Ishikawa (cell line): ENCODE results near the gene C19orf53.

ENCODE experiments used
- CEBPB ChIP-seq: IDR thresholded peaks from 2 replicates; pipeline ENCODE4 v1.6.1; 2012
- CREB1 ChIP-seq: IDR thresholded peaks from 2 replicates; pipeline ENCODE4 v1.6.1; 2012; ENCODE audit warnings: low read depth
- EGR1 ChIP-seq: IDR thresholded peaks from 2 replicates; pipeline ENCODE4 v1.6.1; 2012
- EP300 ChIP-seq: IDR thresholded peaks from 2 replicates; pipeline ENCODE4 v1.6.1; 2012; ENCODE audit warnings: borderline replicate concordance
- FOXM1 ChIP-seq: IDR thresholded peaks from 2 replicates; pipeline ENCODE4 v1.6.1; 2012; ENCODE audit warnings: low read depth, borderline replicate concordance
- NFIC ChIP-seq: IDR thresholded peaks from 2 replicates; pipeline ENCODE4 v1.6.1; 2012
- RAD21 ChIP-seq: IDR thresholded peaks from 2 replicates; pipeline ENCODE4 v1.6.1; 2012; ENCODE audit warnings: low read depth
- TAF1 ChIP-seq: IDR thresholded peaks from 2 replicates; pipeline ENCODE4 v1.6.1; 2012; ENCODE audit warnings: low read depth, mild to moderate bottlenecking
- TEAD4 ChIP-seq: IDR thresholded peaks from 2 replicates; pipeline ENCODE4 v1.6.1; 2012
- YY1 ChIP-seq: IDR thresholded peaks from 2 replicates; pipeline ENCODE4 v1.6.1; 2012; ENCODE audit warnings: low read depth
- TF ChIP-seq, protein P1 (sequence below): IDR thresholded peaks from 2 replicates; pipeline ENCODE4 v1.6.1; 2012
- TF ChIP-seq, protein P2 (sequence below): IDR thresholded peaks from 2 replicates; pipeline ENCODE4 v1.6.1; 2012; ENCODE audit warnings: low read depth, mild to moderate bottlenecking
- TF ChIP-seq, protein P3 (sequence below): IDR thresholded peaks from 2 replicates; pipeline ENCODE4 v1.6.1; 2012

DNA sequence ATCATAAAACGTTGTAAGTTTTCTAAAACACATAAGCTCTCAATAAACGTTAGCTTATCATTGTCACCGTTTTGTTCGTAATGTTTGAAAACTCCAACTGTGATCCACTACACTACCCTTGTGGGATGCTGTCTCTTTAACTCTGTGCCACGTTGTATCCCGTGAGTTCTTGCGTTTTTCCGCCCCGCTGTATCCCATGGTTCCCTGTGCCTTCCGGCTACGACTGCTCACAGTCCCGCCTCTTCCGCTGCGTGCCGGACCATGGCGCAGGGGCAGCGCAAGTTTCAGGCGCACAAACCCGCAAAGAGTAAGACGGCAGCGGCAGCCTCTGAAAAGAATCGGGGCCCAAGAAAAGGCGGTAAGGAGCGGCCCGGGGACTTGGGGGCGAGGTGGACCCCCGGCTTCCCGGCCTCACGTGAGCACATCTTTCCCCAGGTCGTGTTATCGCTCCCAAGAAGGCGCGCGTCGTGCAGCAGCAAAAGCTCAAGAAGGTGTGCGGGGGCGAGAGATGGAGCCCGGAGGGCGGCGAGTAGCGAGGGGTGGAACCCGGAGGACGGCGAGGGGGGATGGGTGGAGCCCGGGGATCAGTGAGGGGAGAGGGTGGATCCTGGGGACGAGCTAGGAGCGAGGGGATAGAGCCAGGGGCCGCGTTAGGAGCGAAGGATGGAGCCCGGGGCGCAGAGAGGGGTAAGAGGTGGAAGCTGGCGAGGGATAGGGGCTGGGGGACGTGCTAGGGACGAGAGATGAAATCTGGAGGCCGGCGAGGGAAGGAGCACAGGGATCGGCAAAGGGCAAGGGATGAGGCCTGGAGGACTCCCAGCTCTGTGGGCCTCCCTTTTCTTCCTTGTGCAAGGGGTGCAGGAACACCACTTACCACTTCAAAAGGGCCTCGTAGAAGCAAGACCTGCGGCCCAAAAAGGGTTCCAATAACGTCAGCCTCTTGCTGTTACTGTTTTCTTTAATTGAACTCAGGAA, at the start of gene C19orf53:
- TF ChIP-seq EP300 = peak; percentile 47; the same call in 1 of the 2 replicates
- TF ChIP-seq TAF1 = peak; percentile 83
- TF ChIP-seq CREB1 = peak; percentile 84
- peak; percentile 47; the same call in 1 of the 2 replicates for TF ChIP-seq NFIC
- TF ChIP-seq CEBPB = no peak
- TF ChIP-seq, protein P1, sequence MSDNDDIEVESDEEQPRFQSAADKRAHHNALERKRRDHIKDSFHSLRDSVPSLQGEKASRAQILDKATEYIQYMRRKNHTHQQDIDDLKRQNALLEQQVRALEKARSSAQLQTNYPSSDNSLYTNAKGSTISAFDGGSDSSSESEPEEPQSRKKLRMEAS = peak; percentile 98
- no peak for TF ChIP-seq FOXM1
- TF ChIP-seq, protein P2, sequence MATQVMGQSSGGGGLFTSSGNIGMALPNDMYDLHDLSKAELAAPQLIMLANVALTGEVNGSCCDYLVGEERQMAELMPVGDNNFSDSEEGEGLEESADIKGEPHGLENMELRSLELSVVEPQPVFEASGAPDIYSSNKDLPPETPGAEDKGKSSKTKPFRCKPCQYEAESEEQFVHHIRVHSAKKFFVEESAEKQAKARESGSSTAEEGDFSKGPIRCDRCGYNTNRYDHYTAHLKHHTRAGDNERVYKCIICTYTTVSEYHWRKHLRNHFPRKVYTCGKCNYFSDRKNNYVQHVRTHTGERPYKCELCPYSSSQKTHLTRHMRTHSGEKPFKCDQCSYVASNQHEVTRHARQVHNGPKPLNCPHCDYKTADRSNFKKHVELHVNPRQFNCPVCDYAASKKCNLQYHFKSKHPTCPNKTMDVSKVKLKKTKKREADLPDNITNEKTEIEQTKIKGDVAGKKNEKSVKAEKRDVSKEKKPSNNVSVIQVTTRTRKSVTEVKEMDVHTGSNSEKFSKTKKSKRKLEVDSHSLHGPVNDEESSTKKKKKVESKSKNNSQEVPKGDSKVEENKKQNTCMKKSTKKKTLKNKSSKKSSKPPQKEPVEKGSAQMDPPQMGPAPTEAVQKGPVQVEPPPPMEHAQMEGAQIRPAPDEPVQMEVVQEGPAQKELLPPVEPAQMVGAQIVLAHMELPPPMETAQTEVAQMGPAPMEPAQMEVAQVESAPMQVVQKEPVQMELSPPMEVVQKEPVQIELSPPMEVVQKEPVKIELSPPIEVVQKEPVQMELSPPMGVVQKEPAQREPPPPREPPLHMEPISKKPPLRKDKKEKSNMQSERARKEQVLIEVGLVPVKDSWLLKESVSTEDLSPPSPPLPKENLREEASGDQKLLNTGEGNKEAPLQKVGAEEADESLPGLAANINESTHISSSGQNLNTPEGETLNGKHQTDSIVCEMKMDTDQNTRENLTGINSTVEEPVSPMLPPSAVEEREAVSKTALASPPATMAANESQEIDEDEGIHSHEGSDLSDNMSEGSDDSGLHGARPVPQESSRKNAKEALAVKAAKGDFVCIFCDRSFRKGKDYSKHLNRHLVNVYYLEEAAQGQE = no peak
- no peak; the same call in 1 of the 2 replicates for TF ChIP-seq RAD21
- peak; percentile 81 for TF ChIP-seq EGR1
- TF ChIP-seq YY1 = peak; percentile 92
- TF ChIP-seq, protein P3, sequence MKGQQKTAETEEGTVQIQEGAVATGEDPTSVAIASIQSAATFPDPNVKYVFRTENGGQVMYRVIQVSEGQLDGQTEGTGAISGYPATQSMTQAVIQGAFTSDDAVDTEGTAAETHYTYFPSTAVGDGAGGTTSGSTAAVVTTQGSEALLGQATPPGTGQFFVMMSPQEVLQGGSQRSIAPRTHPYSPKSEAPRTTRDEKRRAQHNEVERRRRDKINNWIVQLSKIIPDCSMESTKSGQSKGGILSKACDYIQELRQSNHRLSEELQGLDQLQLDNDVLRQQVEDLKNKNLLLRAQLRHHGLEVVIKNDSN = peak; percentile 72; the same call in 1 of the 2 replicates
- TF ChIP-seq TEAD4 = 0 out of 2 replicates have a peak, but pooled peaks have one; percentile 38
